Stimulated activated CD8-positive, alpha-beta memory T cell treated with anti-CD3 and anti-CD28 coated beads, Interleukin-12 subunit alpha, Interleukin-12 subunit beta, amount 100 ng/mL, for 24 hours (primary cell): Measurements from ENCODE around the gene VKORC1.
A peak's percentile ranks its signal among the peaks of the same experiment; 100 is the strongest.
"Not testable (repeated sequence)": the region's sequence is repeated elsewhere in the genome, so short reads cannot be mapped to it uniquely, and the experiment has no call there.

Experiments
- DNase-seq: peaks from one replicate; pipeline ENCODE4 v3.0.0-alpha.2; 2020; ENCODE audit errors: extremely low read depth

The VKORC1 gene

GRCh38 chr16:31107465-31107867 lies 12.9 kb upstream of the VKORC1 start:
- DNase-seq: no peak

- no peak for DNase-seq
Observed at GRCh38 chr16:31106509-31107464, 12.2 kb upstream of the VKORC1 start.

DNA sequence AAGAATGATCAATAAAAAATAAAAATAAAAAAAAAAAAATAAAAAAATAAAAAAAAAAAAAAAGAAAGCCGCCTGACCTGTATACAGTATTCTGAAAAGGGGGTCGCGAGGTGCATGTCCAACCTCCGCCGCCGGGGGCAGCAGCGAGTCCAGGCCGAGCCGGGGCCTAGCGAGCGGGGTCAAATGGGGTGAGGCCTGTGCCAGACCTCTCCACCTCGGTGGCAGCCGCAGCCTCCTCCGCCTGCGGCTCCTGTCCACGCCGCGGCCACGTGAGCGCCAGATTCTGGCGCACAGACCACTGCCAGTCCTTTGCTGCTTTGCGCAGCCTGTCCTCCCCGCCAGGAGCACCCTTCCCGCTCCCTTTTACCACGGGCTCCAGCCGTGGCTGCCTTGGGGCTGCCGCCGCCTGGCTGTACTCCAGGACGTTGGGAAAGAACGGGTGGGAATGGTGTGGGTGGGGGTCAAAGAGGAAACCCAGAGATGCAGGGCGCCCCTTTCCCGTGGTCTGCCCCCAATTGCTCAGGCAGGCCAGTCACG lies 11.1 kb upstream of the VKORC1 start:
- peak; percentile 54 for DNase-seq

- not testable (repeated sequence) for DNase-seq
Observed at GRCh38 chr16:31100876-31101641, 6.5 kb upstream of the VKORC1 start.

GRCh38 chr16:31099860-31100638 lies 5.5 kb upstream of the VKORC1 start:
- no peak for DNase-seq

- DNase-seq: no peak
Observed at GRCh38 chr16:31094088-31094423, 541 bp downstream of the VKORC1 start.

- no peak for DNase-seq
Observed at GRCh38 chr16:31093132-31093703, 1.4 kb downstream of the VKORC1 start.

DNA sequence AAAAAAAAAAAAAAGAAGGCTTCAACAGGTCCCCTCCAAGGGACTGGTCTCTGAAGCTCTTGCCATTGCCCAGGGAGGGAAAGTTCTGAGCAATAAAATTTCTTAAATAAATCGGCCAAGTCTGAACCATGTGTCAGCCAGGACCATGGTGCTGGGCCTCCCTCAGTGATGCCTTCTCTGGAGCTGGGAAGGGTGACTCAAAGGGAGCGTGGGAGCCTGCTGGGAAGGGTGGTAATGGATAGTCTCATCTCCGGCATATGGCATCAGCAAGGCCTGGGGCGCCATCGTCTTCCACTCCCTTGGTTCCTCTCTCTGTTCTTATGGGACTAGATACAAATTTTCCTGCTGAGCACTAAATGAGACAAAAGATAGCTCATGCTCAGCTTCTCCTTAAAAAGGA lies 2.3 kb downstream of the VKORC1 start:
- DNase-seq: no peak

DNA sequence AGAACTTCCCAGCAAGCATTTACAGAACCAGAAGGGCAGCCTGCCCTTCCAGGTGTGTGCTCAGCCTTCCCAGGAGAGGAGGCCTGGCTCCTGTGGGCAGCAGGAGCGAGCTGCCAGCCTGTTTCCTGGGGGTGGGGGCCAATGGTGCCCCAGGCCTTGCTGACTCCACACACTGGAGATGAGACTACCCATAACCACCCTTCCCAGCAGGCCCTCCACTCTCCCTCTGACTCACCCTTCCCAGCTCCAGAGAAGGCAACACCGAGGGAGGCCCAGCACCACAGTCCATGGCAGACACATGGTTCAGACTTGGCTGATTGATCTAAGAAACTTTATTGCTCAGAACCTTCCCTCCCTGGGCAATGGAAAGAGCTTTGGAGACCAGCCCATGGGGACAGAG lies 4.1 kb downstream of the VKORC1 start:
- DNase-seq: no peak

DNA sequence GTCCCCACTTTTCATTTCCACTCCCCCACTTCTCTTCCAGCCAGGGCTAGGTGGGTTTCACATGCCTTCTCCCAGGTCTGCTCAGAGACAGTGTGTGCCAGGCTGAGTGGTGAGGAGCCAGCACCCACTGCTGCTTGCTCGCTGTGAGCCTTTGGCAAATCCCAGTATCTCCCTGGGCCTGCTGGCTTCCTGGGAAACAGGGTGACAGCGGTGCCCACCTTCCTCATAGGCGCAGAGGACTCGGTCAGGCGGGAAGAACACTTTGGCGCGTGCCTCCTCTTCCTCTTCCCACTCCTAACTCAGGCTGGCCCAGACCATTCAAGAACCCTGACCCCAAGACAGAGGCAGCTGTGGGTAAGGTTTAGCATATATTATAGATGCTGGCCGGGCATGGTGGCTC lies 5.4 kb downstream of the VKORC1 start:
- DNase-seq: no peak

DNA sequence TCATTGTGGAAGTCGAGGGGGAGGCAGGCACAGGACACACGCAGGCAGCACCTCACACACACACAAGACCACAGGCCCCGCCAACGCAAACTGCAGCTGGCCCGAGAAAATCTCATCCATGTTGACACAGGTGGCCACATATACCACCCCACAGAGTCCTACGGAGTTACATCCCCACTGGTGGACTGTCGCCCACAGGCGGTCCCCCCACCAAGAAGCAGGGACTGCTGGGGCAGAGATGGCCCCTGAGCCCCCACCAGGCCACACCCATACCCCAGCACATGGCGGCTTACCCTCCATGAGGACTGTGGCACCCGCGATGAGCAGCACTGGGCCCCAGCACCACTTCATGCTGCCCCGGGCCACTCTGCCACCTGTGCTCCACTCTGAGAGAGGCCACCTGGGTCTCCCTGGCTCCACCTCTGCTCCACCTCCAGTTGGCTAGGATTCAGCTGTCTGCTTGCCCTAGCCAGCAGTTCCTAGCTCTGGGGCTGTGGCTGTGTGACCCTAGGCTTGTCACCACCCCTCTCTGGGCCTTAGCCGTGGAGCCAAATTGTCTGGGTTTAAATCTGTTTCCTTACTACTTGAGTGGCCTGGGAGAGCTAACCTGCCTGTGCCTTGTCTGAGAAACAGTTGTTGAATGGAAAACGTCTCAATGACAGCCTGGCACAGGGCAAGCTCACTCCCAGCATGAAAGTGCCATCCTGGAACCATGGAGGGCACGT lies 6.0 kb downstream of the VKORC1 start, which contains the start of gene PRSS53:
Gene PRSS53, minus strand, starts transcription at position 485 of the 725 bp plus-strand sequence. Its CDS starts 134 bp downstream, at position 351.
- DNase-seq: no peak

DNA sequence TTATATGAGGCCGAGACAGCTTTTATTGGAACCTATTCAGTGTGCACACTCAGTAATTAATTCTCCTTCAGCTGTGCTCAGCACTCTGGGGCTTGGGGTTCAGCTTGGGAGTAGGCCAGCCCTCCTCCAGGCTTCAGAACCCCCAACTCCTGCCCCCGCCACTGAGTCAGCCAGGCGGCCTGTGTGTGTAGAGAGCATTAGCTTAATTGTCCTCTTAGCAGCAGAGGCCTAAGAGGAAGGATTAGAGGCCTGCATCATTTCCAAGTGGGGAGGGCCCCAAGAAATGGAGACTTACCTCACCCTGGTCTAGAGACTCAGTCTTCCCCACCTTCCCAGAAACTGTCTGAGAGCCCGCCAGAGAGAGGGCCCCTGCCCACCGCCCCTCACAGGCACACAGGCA lies 6.6 kb downstream of the VKORC1 start:
- no peak for DNase-seq

DNA sequence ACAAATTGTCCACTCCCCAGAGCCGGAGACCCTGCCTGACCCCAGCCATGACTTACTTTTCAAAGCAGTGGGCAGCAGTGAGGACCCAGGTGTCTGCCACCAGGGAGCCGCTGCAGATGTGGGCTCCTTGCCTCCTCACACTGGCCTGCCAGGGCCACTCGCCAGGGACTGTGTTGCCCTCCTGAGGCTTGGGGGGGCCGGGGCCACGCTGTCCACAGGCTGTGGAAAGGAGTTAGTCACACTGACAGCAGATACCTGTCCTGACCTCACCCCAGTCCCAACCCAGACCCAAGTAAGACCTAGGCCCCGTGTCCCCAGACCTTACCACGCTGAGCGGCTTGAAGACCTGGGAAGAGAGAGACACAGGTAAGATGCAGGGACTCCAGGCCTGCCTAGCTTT lies 7.1 kb downstream of the VKORC1 start:
- no peak for DNase-seq

DNA sequence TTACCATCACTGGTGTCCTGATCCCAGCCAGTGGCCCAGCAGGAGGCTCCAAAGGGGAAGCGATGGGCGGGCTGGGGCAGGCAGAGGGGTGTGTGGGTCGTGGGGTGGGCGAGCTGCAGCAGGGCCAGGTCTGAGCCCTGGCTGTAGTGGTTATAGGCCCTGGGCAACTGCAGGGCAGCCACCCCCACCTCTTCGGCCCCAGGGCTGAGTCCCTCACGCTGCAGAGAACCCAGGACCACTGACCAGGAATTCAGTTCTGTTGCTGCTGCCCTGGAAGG lies 8.0 kb downstream of the VKORC1 start:
- no peak for DNase-seq

- no peak for DNase-seq
Observed at GRCh38 chr16:31085873-31086628, 8.5 kb downstream of the VKORC1 start.

DNA sequence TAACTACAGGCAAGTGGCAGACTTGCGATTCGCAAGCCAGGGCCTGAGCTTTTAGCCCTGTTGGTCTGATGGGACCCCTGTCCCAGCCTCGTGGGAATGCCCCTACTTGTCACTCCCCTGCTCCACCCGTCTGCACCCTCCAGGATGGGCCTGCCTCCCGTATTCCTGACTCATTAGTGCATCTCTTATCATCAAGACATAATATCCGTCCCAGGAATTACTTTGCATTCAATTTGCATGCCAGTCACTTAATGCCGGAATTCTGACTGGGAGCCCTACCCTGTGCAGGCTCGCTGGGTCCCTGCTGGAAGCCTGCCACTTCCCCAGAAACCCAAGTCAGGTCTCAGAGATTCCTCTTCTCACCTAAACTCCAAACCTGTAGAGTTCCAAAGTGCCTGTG lies 9.2 kb downstream of the VKORC1 start:
- no peak for DNase-seq

GRCh38 chr16:31084584-31085302 lies 9.9 kb downstream of the VKORC1 start:
- no peak for DNase-seq

DNA sequence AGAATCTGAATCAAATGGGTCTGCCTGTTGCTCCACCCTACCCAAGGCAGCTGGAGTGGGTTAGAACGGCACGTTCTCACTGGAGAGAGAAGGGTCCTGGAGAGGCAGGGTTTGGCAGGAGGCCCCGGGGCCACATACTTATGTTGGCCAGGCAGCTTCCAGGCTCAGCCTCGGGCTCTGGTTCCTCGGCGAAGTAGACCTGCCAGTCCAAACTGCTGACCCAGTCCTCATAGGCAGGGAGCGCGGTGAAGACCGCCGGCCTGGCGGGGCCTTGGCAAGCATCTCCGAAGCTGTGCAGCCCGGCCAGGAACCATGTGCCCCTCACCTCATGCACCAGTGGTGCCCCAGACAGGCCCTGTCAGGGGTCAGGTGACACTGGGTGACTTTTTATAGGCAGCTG lies 10.6 kb downstream of the VKORC1 start:
- DNase-seq: no peak

DNA sequence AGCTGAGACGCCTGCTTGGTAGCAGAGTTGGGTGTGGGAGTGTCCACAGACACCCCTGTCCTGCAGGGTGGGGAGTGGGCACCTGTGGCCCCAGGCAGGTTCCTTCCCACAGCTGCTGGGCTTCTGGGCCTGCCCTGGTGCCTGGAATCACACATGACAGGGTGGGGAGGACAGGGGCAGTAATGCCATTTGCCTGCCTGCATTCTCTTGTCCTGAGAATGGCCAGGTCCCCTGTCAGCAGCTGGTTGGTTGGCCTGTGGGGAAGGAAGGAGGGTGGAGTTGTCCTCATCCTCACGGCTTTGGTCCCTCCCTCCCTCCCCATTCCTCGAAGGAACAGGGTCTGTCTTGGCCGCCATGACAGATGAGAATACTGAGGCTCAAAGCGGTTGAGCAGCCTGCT lies 11.0 kb downstream of the VKORC1 start:
- DNase-seq: no peak

DNA sequence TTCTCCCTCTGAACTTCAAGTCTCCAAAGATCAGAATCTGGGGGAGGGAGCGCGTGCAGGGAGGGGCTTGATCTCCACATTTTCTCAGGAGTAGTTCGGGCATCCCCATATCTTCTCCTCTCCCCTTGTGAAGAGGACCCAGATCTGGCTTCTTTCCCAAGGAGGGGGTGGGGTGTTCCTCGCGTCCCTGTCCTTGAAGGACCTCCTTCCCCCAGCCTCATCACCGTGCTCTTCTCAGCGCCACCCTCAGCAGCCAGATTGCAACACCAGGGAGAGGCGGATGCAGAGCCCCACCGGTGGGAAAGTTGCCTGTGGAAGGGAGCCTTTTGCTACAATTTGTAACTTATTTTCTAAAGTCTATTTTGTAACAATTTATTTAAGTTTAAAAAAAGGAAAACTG lies 11.5 kb downstream of the VKORC1 start:
- DNase-seq: no peak
